ENCODE measurements around the gene CLDN5. TPM values are rescaled to one million over a fixed set of nuclear protein-coding genes. Genes with fewer than 3 reads are reported as not detected.

CLDN5 gene
- polyA plus RNA-seq, 2 donors, result 8.5 to 48.3 TPM

DNA sequence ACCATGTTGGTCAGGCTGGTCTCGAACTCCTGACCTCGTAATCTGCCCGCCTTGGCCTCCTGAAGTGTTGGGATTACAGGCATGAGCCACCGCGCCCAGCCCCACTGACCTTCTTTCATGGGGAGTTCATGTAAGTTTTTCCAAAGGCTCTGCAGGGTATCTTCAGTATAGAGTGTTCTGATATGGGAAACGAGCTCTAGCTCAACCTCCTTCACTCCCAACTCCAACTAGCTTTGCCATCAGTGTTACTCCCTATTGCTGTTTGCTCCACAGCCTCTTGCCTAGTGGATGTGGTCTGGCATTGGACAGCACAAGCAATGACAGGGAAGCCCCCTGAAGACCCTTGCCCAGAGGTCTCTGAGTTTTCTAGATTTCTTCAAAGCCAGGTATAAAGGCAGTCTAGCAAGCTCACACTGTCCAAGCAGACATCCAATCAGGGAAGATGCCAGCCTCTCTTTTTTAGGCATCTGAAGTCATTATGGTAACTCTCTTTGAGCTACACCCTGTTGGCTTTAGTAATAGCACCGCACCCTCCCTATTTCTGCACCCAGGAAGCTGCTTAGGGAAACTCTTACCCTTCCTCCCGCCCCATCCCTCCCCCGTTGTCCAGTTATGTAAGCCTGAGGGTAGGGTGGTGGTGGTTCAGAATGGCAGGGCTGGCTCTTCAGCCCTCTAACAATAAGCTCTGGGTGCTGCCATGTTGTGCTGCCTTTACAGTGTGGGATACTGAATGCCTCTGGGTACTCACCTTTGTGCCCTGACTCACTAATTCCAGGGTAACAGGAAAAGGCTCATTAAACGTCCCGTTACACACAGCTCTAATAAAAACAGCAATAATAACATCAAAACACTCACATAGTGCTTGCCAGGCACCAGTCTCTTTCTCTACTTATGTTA, 41.4 kb upstream of the CLDN5 start:
- 66 to 70% methylated on average over 11 of the region's 11 CpGs for WGBS, 2 donors
- Histone ChIP-seq H3K4me3 (ENCODE audit: low read depth in 1 of 2, low read length in 2 of 2) (no peak overlapping the region), H3K4me1 (ENCODE audit: control insufficient read depth in 2 of 2, insufficient read depth in 2 of 2, low read length in 1 of 2) (no peaks in the 10 kb centered on the region), H3K27me3 (ENCODE audit: control insufficient read depth in 1 of 2, insufficient read depth in 2 of 2, low read length in 2 of 2) (no peaks in the 10 kb centered on the region), H3K27ac (ENCODE audit: low read depth in 2 of 2, low read length in 1 of 2) (no peak overlapping the region), H3K9me3 (ENCODE audit: control insufficient read depth in 2 of 2, insufficient read depth in 1 of 2, low read depth in 1 of 2, low read length in 1 of 2) (no peaks in the 10 kb centered on the region), H3K36me3 (ENCODE audit: control insufficient read depth in 2 of 2, insufficient read depth in 2 of 2, low read length in 1 of 2) (no peaks in the 10 kb centered on the region)

DNA sequence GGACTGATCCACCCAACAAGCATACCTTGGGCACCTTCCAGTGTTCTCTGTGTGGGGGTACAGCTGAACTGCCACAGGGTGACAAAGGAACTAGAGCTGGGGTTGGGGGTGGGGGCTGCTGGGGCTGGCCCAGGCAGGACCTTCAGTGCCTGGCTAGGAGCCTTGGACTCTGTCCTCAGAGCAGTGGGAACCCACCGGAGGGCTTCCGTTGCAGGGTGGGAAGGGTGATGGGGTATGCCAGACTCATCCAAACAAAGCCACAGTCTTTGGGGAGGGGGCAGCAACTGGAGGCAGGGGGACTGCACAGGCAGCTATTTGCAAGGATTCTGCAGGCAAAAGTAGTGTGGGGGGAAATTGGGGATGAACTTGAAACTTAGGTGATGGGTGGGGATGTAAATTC, 35.7 kb upstream of the CLDN5 start:
- H3K27ac ChIP-seq (ENCODE audit: low read depth in 2 of 2, low read length in 1 of 2), result no peak overlapping the region
- H3K4me3 ChIP-seq (ENCODE audit: low read depth in 1 of 2, low read length in 2 of 2), result no peak overlapping the region
- no peaks in the 10 kb centered on the region for H3K27me3 ChIP-seq (ENCODE audit: control insufficient read depth in 1 of 2, insufficient read depth in 2 of 2, low read length in 2 of 2)
- no peaks in the 10 kb centered on the region for H3K36me3 ChIP-seq (ENCODE audit: control insufficient read depth in 2 of 2, insufficient read depth in 2 of 2, low read length in 1 of 2)
- peaks cover 0 to 2% of the 10 kb centered on the region in 2 donors for H3K4me1 ChIP-seq (ENCODE audit: control insufficient read depth in 2 of 2, insufficient read depth in 2 of 2, low read length in 1 of 2)
- WGBS, 2 donors, result 89 to 95% methylated on average over 2 of the region's 2 CpGs
- no peaks in the 10 kb centered on the region for H3K9me3 ChIP-seq (ENCODE audit: control insufficient read depth in 2 of 2, insufficient read depth in 1 of 2, low read depth in 1 of 2, low read length in 1 of 2)

DNA sequence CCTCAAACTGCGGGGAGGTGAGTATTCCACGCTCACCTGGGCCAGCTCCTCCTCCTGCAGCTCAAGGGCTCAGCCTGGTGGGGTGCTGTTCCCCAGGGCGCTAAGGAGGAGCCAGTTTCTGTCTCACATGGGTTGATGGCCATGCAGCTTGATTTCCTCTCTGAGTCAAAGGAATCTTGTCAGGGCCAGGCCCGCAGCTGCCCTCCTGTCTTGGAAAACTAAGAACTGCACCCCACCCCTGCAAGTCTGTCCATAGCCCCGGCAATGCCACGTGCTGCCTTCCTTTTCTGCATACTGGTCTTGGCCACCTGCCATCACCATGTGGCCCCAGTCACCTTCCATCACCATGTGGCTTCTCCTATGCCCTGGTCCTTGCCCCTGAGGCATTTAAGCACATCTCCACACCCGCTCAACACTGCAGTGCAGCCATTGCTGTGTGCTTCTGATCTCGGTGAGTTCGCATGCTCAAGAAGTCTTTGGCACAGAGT, 35.2 kb upstream of the CLDN5 start:
- H3K4me1 ChIP-seq (ENCODE audit: control insufficient read depth in 2 of 2, insufficient read depth in 2 of 2, low read length in 1 of 2), result peaks cover 0 to 2% of the 10 kb centered on the region in 2 donors
- H3K27ac ChIP-seq (ENCODE audit: low read depth in 2 of 2, low read length in 1 of 2), result no peak overlapping the region
- H3K36me3 ChIP-seq (ENCODE audit: control insufficient read depth in 2 of 2, insufficient read depth in 2 of 2, low read length in 1 of 2), result no peaks in the 10 kb centered on the region
- no peak overlapping the region for H3K4me3 ChIP-seq (ENCODE audit: low read depth in 1 of 2, low read length in 2 of 2)
- H3K9me3 ChIP-seq (ENCODE audit: control insufficient read depth in 2 of 2, insufficient read depth in 1 of 2, low read depth in 1 of 2, low read length in 1 of 2), result no peaks in the 10 kb centered on the region
- WGBS, 2 donors, result 54 to 77% methylated on average over 9 of the region's 9 CpGs
- no peaks in the 10 kb centered on the region for H3K27me3 ChIP-seq (ENCODE audit: control insufficient read depth in 1 of 2, insufficient read depth in 2 of 2, low read length in 2 of 2)

DNA sequence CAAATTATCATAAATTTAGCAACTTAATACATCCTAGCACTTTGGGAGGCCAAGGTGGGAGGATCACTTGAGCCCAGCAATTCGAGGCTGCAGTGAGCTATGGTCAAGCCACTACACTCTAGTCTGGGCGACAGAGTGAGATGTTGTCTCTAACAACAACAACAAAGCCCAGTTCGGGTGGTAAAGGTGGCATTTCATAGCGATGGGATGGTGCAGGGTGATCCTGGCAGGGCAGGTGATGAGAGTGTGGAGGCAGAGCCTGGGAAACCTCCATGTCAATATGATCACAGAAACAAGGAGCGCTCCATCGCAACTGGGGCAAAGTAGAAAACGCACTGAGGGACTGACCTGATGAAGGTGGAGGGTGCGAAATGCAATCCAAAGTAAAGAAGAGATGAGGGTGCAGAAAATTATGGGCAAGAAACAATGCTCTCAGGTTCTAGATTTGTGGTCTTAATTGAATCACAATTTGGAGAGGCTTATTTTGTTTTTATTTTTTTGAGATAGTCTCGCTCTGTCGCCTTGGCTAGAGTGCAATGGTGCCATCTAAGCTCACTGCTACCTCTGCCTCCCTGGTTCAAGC, 32.8 kb upstream of the CLDN5 start:
- peaks cover 0 to 2% of the 10 kb centered on the region in 2 donors for H3K4me1 ChIP-seq (ENCODE audit: control insufficient read depth in 2 of 2, insufficient read depth in 2 of 2, low read length in 1 of 2)
- H3K36me3 ChIP-seq (ENCODE audit: control insufficient read depth in 2 of 2, insufficient read depth in 2 of 2, low read length in 1 of 2), result no peaks in the 10 kb centered on the region
- no peaks in the 10 kb centered on the region for H3K27me3 ChIP-seq (ENCODE audit: control insufficient read depth in 1 of 2, insufficient read depth in 2 of 2, low read length in 2 of 2)
- WGBS, 2 donors, result 91 to 92% methylated on average over 10 of the region's 10 CpGs
- no peak overlapping the region for H3K27ac ChIP-seq (ENCODE audit: low read depth in 2 of 2, low read length in 1 of 2)
- H3K4me3 ChIP-seq (ENCODE audit: low read depth in 1 of 2, low read length in 2 of 2), result no peak overlapping the region
- H3K9me3 ChIP-seq (ENCODE audit: control insufficient read depth in 2 of 2, insufficient read depth in 1 of 2, low read depth in 1 of 2, low read length in 1 of 2), result no peaks in the 10 kb centered on the region

DNA sequence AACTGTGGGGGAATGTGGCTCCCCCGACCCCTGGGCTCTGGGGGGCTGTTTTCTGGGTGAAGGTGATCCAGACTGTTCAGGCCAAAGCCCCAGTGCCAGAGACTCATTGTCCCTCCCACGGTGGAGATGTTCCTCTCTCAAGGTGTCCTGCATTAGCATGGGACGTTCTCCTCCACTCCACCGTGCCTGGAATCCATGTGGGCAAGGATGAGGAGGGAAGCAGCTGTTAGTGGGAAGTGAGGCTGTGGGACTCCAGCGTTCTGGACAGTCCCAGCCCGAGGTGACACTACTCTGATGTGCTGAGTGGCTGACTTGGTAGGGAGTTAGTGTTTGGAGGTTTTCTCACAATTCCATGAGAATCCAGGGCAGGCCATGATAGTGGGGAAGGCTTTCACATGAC, 31.4 kb upstream of the CLDN5 start:
- no peak overlapping the region for H3K27ac ChIP-seq (ENCODE audit: low read depth in 2 of 2, low read length in 1 of 2)
- H3K4me1 ChIP-seq (ENCODE audit: control insufficient read depth in 2 of 2, insufficient read depth in 2 of 2, low read length in 1 of 2), result peaks cover 0 to 2% of the 10 kb centered on the region in 2 donors
- H3K9me3 ChIP-seq (ENCODE audit: control insufficient read depth in 2 of 2, insufficient read depth in 1 of 2, low read depth in 1 of 2, low read length in 1 of 2), result no peaks in the 10 kb centered on the region
- no peaks in the 10 kb centered on the region for H3K36me3 ChIP-seq (ENCODE audit: control insufficient read depth in 2 of 2, insufficient read depth in 2 of 2, low read length in 1 of 2)
- 80 to 82% methylated on average over 6 of the region's 6 CpGs for WGBS, 2 donors
- no peak overlapping the region for H3K4me3 ChIP-seq (ENCODE audit: low read depth in 1 of 2, low read length in 2 of 2)
- H3K27me3 ChIP-seq (ENCODE audit: control insufficient read depth in 1 of 2, insufficient read depth in 2 of 2, low read length in 2 of 2), result no peaks in the 10 kb centered on the region

DNA sequence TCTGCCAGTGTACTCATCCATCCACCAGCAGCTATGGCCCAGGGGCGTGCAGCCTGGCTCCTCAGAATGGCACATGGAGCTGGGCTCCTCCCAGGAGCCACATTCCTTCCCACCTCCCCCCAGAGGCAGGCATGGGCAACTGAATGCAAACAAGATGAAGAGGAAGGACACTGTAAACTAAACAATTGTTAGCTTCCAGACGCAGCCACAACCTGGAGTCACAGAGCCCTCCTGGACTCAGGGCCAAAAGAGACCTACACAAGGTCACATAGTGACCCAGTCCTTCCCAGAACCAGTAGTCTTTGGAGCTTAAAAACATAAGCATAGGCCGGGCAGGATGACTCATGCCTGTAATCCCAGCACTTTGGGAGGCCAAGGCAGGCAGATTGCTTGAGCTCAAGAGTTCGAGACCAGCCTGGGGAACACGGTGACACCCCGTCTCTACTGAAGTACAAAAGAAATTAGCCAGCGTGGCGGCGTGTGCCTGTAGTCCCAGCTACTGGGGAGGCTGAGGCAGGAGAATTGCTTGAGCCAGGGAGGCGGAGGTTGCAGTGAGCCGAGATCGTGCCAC, 30.7 kb upstream of the CLDN5 start:
- Histone ChIP-seq H3K36me3 (ENCODE audit: control insufficient read depth in 2 of 2, insufficient read depth in 2 of 2, low read length in 1 of 2) (no peaks in the 10 kb centered on the region), H3K27me3 (ENCODE audit: control insufficient read depth in 1 of 2, insufficient read depth in 2 of 2, low read length in 2 of 2) (no peaks in the 10 kb centered on the region), H3K4me1 (ENCODE audit: control insufficient read depth in 2 of 2, insufficient read depth in 2 of 2, low read length in 1 of 2) (peaks cover 0 to 2% of the 10 kb centered on the region in 2 donors), H3K9me3 (ENCODE audit: control insufficient read depth in 2 of 2, insufficient read depth in 1 of 2, low read depth in 1 of 2, low read length in 1 of 2) (no peaks in the 10 kb centered on the region), H3K4me3 (ENCODE audit: low read depth in 1 of 2, low read length in 2 of 2) (no peak overlapping the region), H3K27ac (ENCODE audit: low read depth in 2 of 2, low read length in 1 of 2) (no peak overlapping the region)
- 73% methylated on average over 12 of the region's 12 CpGs for WGBS, 2 donors

DNA sequence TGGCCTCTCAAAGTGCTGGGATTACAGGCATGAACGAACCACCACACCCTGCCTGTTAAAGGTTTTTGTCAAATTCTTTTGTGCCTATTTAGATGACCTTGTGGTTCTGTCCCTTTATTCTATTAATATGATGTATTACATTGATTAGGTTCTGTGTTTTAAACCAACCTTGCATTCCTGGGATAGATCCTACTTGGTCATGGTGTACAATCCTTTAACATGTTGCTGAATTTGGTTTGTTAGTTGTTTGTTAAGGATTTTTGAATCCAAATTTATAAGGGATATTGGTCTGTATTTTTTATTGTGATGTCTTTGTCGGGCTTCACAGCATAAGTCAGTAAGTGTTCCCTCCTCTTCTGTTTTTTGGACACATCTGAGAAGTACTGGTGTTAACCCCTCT, 29.0 kb upstream of the CLDN5 start:
- 85 to 90% methylated on average over 2 of the region's 2 CpGs for WGBS, 2 donors
- no peak overlapping the region for H3K27ac ChIP-seq (ENCODE audit: low read depth in 2 of 2, low read length in 1 of 2)

DNA sequence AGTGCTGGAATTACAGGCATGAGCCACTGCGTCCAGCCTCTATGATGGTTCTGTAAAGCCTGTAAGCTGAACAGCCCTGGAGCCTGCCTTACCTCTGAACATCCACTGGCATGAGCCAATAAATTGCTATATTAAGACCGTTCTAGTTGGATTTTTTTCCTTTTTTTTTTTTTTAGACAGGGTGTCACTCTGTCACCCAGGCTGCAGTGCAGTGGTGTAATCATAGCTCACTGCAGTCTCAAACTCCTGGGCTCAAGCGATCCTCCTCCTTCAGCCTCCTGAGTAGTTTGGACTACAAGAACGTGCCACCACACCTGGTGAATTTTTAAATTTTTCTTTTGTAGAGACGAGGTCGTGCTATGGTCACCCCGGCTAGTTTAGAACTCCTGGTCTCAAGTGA, 26.2 kb upstream of the CLDN5 start:
- WGBS, 2 donors, result 80 to 84% methylated on average over 7 of the region's 7 CpGs
- H3K27me3 ChIP-seq (ENCODE audit: control insufficient read depth in 1 of 2, insufficient read depth in 2 of 2, low read length in 2 of 2), result no peaks in the 10 kb centered on the region

More for the DNA sequence above, 29.0 kb upstream of the CLDN5 start:
- Histone ChIP-seq H3K4me3 (ENCODE audit: low read depth in 1 of 2, low read length in 2 of 2) (no peak overlapping the region), H3K27me3 (ENCODE audit: control insufficient read depth in 1 of 2, insufficient read depth in 2 of 2, low read length in 2 of 2) (no peaks in the 10 kb centered on the region), H3K4me1 (ENCODE audit: control insufficient read depth in 2 of 2, insufficient read depth in 2 of 2, low read length in 1 of 2) (no peaks in the 10 kb centered on the region), H3K36me3 (ENCODE audit: control insufficient read depth in 2 of 2, insufficient read depth in 2 of 2, low read length in 1 of 2) (no peaks in the 10 kb centered on the region), H3K9me3 (ENCODE audit: control insufficient read depth in 2 of 2, insufficient read depth in 1 of 2, low read depth in 1 of 2, low read length in 1 of 2) (no peaks in the 10 kb centered on the region)

DNA sequence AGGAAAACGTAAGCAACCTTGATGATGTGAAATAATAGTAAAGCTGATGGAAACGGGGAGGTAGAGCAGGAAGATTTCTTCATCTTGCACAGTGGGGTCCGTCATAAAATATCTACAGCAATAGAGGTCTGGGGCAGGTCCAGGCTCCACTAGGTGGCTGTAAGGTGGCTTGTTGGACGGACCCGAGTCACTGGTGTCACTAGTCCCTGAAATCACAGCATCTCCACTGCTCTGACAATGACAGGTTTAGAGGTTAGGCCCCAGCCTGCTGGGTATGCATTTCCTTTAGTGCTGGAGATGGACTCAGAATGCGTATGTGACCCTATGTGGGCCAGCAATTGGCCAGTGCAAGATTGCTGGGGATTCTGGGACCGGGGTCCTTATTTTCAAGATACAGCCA, 25.2 kb upstream of the CLDN5 start:
- 78 to 84% methylated on average over 7 of the region's 7 CpGs for WGBS, 2 donors

More for the DNA sequence above, 26.2 kb upstream of the CLDN5 start:
- Histone ChIP-seq H3K36me3 (ENCODE audit: control insufficient read depth in 2 of 2, insufficient read depth in 2 of 2, low read length in 1 of 2) (no peaks in the 10 kb centered on the region), H3K4me3 (ENCODE audit: low read depth in 1 of 2, low read length in 2 of 2) (no peak overlapping the region), H3K9me3 (ENCODE audit: control insufficient read depth in 2 of 2, insufficient read depth in 1 of 2, low read depth in 1 of 2, low read length in 1 of 2) (no peaks in the 10 kb centered on the region), H3K27ac (ENCODE audit: low read depth in 2 of 2, low read length in 1 of 2) (no peak overlapping the region), H3K4me1 (ENCODE audit: control insufficient read depth in 2 of 2, insufficient read depth in 2 of 2, low read length in 1 of 2) (no peaks in the 10 kb centered on the region)

More for the DNA sequence above, 25.2 kb upstream of the CLDN5 start:
- Histone ChIP-seq H3K9me3 (ENCODE audit: control insufficient read depth in 2 of 2, insufficient read depth in 1 of 2, low read depth in 1 of 2, low read length in 1 of 2) (no peaks in the 10 kb centered on the region), H3K4me3 (ENCODE audit: low read depth in 1 of 2, low read length in 2 of 2) (no peak overlapping the region), H3K27me3 (ENCODE audit: control insufficient read depth in 1 of 2, insufficient read depth in 2 of 2, low read length in 2 of 2) (no peaks in the 10 kb centered on the region), H3K27ac (ENCODE audit: low read depth in 2 of 2, low read length in 1 of 2) (no peak overlapping the region), H3K4me1 (ENCODE audit: control insufficient read depth in 2 of 2, insufficient read depth in 2 of 2, low read length in 1 of 2) (peaks cover 0 to 2% of the 10 kb centered on the region in 2 donors), H3K36me3 (ENCODE audit: control insufficient read depth in 2 of 2, insufficient read depth in 2 of 2, low read length in 1 of 2) (no peaks in the 10 kb centered on the region)

Data from esophagus (tissue), 2 donors.